Measurements from ENCODE around the gene DPM1.

- TF ChIP-seq CTCF (IDR thresholded peaks at IDR 0.05) (no peak), EP300 (IDR thresholded peaks at IDR 0.05) (no peak), POLR2AphosphoS5 (IDR thresholded peaks at IDR 0.05) (no peak), POLR2A (IDR thresholded peaks at IDR 0.05) (no peak)
Observed at GRCh38 chr20:51002633-51003032, 44.3 kb upstream of the DPM1 start.
